Measurements from ENCODE around the gene ZCCHC14. TPM values are rescaled to one million over a fixed set of nuclear protein-coding genes. Genes with fewer than 3 reads are reported as not detected.

The ZCCHC14 gene
- total and polyA plus RNA-seq, 2 donors (not counting 1 experiment from before 2014, with no cell fraction given): 0.70 to 4.4 TPM

DNA sequence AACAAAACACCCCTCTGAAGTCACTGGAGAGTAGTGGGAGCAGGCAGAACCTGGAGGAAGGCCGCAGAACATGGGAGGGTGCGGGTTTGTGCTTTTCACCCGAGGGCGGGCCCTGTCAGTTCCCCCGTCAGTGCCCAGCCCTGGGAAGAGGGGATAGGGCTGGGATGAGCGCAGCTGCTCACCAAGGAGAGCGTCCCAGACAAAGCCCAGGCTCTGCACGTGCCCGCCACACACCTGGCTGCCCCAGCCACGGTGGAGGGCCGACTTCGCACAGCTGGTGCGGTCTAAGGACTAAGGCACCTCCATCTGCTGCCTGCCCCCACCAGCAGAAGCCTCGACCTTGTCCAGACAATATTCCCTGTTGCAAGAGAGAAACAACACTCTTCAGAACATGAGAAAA is 39.5 kb downstream of the ZCCHC14 start:
- Histone ChIP-seq H3K79me2 (ENCODE audit: control insufficient read depth, insufficient read depth, low read length) (no peaks in the 10 kb centered on the region), H3K4me3 (ENCODE audit: control extremely low read depth in 1 of 5, extremely low read depth in 1 of 5, insufficient read depth in 1 of 5, low read depth in 2 of 5, low read length in 4 of 5) (no peak overlapping the region), H3K9me3 (ENCODE audit: control extremely low read depth in 1 of 3, control insufficient read depth in 2 of 3, insufficient read depth in 1 of 3, low read length in 2 of 3) (no peaks in the 10 kb centered on the region), H3K27me3 (replicated peaks in 1 of 4; ENCODE audit: control extremely low read depth in 1 of 4, control insufficient read depth in 3 of 4, insufficient read depth in 4 of 4, low read length in 3 of 4) (no peaks in the 10 kb centered on the region), H3K36me3 (replicated peaks in 1 of 2; ENCODE audit: control extremely low read depth in 1 of 2, control insufficient read depth in 1 of 2, extremely low read depth in 1 of 2, insufficient read depth in 2 of 2, low read length in 1 of 2) (peaks cover 0 to 2% of the 10 kb centered on the region in 2 experiments), H3K4me1 (ENCODE audit: control insufficient read depth in 2 of 2, insufficient read depth in 2 of 2, low read length in 2 of 2) (no peaks in the 10 kb centered on the region), H3K9ac (ENCODE audit: low read length) (no peak overlapping the region), H2AFZ (ENCODE audit: insufficient read depth, low read depth, low read length, poor library complexity, severe bottlenecking) (no peak overlapping the region), H3K27ac (ENCODE audit: low read length in 2 of 2) (no peak overlapping the region), H3K4me2 (replicated peaks; ENCODE audit: low read depth, low read length, poor library complexity, severe bottlenecking) (no peak overlapping the region), H4K20me1 (ENCODE audit: control insufficient read depth, insufficient read depth, low read length, poor library complexity, severe bottlenecking) (no peaks in the 10 kb centered on the region)
- no peak for DNase-seq
- intact Hi-C loops (cut with micrococcal nuclease): no loop called here
- TF ChIP-seq, protein P1, sequence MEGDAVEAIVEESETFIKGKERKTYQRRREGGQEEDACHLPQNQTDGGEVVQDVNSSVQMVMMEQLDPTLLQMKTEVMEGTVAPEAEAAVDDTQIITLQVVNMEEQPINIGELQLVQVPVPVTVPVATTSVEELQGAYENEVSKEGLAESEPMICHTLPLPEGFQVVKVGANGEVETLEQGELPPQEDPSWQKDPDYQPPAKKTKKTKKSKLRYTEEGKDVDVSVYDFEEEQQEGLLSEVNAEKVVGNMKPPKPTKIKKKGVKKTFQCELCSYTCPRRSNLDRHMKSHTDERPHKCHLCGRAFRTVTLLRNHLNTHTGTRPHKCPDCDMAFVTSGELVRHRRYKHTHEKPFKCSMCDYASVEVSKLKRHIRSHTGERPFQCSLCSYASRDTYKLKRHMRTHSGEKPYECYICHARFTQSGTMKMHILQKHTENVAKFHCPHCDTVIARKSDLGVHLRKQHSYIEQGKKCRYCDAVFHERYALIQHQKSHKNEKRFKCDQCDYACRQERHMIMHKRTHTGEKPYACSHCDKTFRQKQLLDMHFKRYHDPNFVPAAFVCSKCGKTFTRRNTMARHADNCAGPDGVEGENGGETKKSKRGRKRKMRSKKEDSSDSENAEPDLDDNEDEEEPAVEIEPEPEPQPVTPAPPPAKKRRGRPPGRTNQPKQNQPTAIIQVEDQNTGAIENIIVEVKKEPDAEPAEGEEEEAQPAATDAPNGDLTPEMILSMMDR (IDR thresholded peaks at IDR 0.05): no peak
- TF ChIP-seq EZH2 (IDR thresholded peaks at IDR 0.05; ENCODE audit: borderline replicate concordance, insufficient read depth, low read depth, low read length, poor library complexity, severe bottlenecking): no peak
- Mint-ChIP-seq H3K9me3 (ENCODE audit: insufficient read depth) (no peaks in the 10 kb centered on the region), H3K4me3 (no peak overlapping the region), H3K4me1 (no peaks in the 10 kb centered on the region), H3K27ac (no peak overlapping the region), H3K27me3 (no peaks in the 10 kb centered on the region)
- CTCF ChIA-PET: interaction anchor here (1.1 to 1.2 kb wide), 2 partner anchors 36 to 129 kb away, joined by 3 read pairs; no protein-coding TSS in a partner anchor
- no peak for ATAC-seq (ENCODE audit: low read depth)
- 96% methylated on average over 9 of the region's 14 CpGs for WGBS (ENCODE audit: insufficient coverage)
- POLR2A ChIA-PET: no interaction called here

DNA sequence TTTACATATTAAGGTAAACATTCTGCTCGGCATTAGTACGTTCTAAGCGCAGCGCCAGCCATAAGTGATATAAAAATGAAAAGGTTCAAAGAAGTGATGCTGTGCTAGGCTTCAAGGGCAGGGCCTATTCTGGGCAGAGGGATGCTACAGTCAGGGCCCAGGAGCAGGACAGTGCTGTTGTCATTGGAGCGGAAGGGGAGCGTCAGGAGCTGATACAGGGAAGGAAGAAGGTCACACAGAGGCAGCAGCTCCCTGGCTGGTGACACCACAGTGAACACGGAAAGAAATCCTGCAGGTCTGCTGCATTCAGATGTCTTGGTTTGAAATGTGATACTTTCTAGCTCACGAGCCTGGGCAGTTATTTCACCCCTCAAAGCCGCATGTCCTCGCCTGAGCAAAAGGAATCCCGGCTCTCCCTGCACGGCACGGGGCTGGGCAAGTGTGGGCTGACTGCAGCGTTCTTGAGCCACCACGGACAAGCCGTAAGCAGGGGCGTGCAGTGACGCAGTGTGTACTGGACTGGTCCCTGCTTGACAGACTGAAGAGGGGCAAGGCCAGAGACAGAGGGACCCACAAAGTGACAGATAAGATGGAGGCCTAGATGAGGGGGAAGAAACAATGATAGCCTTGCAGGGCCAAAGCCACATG is 41.1 kb downstream of the ZCCHC14 start:
- Histone ChIP-seq H3K4me1 (ENCODE audit: control insufficient read depth in 2 of 2, insufficient read depth in 2 of 2, low read length in 2 of 2) (no peaks in the 10 kb centered on the region), H3K36me3 (replicated peaks in 1 of 2; ENCODE audit: control extremely low read depth in 1 of 2, control insufficient read depth in 1 of 2, extremely low read depth in 1 of 2, insufficient read depth in 2 of 2, low read length in 1 of 2) (no peaks in the 10 kb centered on the region), H2AFZ (ENCODE audit: insufficient read depth, low read depth, low read length, poor library complexity, severe bottlenecking) (no peak overlapping the region), H3K79me2 (ENCODE audit: control insufficient read depth, insufficient read depth, low read length) (no peaks in the 10 kb centered on the region), H3K9me3 (ENCODE audit: control extremely low read depth in 1 of 3, control insufficient read depth in 2 of 3, insufficient read depth in 1 of 3, low read length in 2 of 3) (no peaks in the 10 kb centered on the region), H3K9ac (ENCODE audit: low read length) (no peak overlapping the region), H3K27me3 (replicated peaks in 1 of 4; ENCODE audit: control extremely low read depth in 1 of 4, control insufficient read depth in 3 of 4, insufficient read depth in 4 of 4, low read length in 3 of 4) (no peaks in the 10 kb centered on the region), H3K4me3 (ENCODE audit: control extremely low read depth in 1 of 5, extremely low read depth in 1 of 5, insufficient read depth in 1 of 5, low read depth in 2 of 5, low read length in 4 of 5) (no peak overlapping the region), H4K20me1 (ENCODE audit: control insufficient read depth, insufficient read depth, low read length, poor library complexity, severe bottlenecking) (no peaks in the 10 kb centered on the region), H3K27ac (ENCODE audit: low read length in 2 of 2) (no peak overlapping the region), H3K4me2 (replicated peaks; ENCODE audit: low read depth, low read length, poor library complexity, severe bottlenecking) (no peak overlapping the region)
- 96% methylated on average over 17 of the region's 18 CpGs for WGBS (ENCODE audit: insufficient coverage)
- Mint-ChIP-seq H3K27me3 (no peaks in the 10 kb centered on the region), H3K9me3 (ENCODE audit: insufficient read depth) (no peaks in the 10 kb centered on the region), H3K4me1 (no peaks in the 10 kb centered on the region), H3K4me3 (no peak overlapping the region), H3K27ac (no peak overlapping the region)
- TF ChIP-seq, protein P1 (IDR thresholded peaks at IDR 0.05): no peak
- TF ChIP-seq EZH2 (IDR thresholded peaks at IDR 0.05; ENCODE audit: borderline replicate concordance, insufficient read depth, low read depth, low read length, poor library complexity, severe bottlenecking): no peak
- ChIA-PET CTCF (interaction anchor here (1.4 kb wide), 1 partner anchor 10 kb away, joined by 3 read pairs; no protein-coding TSS in a partner anchor), POLR2A (no interaction called here)
- DNase-seq (no peak), ATAC-seq (ENCODE audit: low read depth) (no peak)
- intact Hi-C loops (cut with micrococcal nuclease): no loop called here

Measured in B cell (primary cell).